ENCODE results near the gene DYTN. TPM values are rescaled to one million over a fixed set of nuclear protein-coding genes. Genes with fewer than 3 reads are reported as not detected.

The DYTN gene
- total RNA-seq, 2 donors from 2014 or later, result not detected

DNA sequence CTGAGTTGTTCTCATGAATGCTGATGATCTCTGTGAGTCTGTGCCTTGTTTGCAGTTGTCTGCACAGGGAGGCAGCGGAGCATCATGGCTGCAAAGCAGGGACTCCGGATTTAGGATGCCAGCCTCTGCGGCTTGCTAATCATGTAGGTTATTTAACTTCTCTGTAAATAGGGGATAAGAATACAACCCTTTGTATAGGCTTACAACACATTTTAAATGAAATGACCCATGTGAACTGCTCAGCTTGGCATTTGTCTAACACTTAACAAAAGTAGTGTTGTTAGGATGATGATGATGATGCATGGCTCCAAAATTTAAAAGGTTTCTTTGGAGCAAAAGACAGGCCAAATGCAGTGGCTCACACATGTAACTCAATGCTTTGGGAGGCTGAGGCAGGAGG is 19.4 kb downstream of the DYTN start:
- no peak overlapping the region for H3K27ac ChIP-seq
- no peaks in the 10 kb centered on the region for H3K9me3 ChIP-seq
- H3K27me3 ChIP-seq, result no peaks in the 10 kb centered on the region
- H3K36me3 ChIP-seq, result no peaks in the 10 kb centered on the region
- intact Hi-C loops (cut with DNase I), result loop anchor here (10.0 kb wide), 2 partner anchors 286 to 776 kb away; no protein-coding TSS in a partner anchor
- no peak overlapping the region for H3K4me3 ChIP-seq
- no peak for DNase-seq
- no peak overlapping the region for H3K9ac ChIP-seq (ENCODE audit: low read depth in 2 of 2, low read length in 2 of 2)
- TF ChIP-seq, protein P1, sequence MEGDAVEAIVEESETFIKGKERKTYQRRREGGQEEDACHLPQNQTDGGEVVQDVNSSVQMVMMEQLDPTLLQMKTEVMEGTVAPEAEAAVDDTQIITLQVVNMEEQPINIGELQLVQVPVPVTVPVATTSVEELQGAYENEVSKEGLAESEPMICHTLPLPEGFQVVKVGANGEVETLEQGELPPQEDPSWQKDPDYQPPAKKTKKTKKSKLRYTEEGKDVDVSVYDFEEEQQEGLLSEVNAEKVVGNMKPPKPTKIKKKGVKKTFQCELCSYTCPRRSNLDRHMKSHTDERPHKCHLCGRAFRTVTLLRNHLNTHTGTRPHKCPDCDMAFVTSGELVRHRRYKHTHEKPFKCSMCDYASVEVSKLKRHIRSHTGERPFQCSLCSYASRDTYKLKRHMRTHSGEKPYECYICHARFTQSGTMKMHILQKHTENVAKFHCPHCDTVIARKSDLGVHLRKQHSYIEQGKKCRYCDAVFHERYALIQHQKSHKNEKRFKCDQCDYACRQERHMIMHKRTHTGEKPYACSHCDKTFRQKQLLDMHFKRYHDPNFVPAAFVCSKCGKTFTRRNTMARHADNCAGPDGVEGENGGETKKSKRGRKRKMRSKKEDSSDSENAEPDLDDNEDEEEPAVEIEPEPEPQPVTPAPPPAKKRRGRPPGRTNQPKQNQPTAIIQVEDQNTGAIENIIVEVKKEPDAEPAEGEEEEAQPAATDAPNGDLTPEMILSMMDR (IDR thresholded peaks at IDR 0.05), result no peak
- no peaks in the 10 kb centered on the region for H3K4me1 ChIP-seq

DNA sequence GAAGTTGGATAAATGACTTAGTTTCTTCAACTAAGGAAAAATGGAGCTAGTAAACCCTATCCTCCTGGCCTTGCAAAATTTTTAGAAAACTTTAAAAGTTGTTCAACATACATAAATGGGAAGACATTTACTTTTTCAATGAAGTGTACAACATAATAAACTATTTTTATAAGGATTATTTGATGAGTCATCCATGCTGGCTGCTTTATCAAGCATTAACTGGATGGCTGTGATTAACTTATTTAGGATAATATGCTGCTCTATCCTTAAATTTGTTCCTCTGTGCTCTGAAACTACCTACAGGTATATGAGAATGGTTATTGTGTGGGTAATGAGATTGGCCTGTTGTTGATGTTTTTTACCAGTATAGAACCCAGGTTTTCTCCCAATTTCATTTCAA is 21.3 kb downstream of the DYTN start:
- Histone ChIP-seq H3K9me3 (no peaks in the 10 kb centered on the region), H3K4me1 (no peaks in the 10 kb centered on the region), H3K27me3 (no peaks in the 10 kb centered on the region), H3K36me3 (no peaks in the 10 kb centered on the region), H3K9ac (ENCODE audit: low read depth in 2 of 2, low read length in 2 of 2) (no peak overlapping the region), H3K27ac (no peak overlapping the region), H3K4me3 (no peak overlapping the region)
- TF ChIP-seq, protein P1 (IDR thresholded peaks at IDR 0.05), result no peak
- no peak for DNase-seq
- intact Hi-C loops (cut with DNase I), result loop anchor here (2.0 to 10.0 kb wide), 3 partner anchors 82 to 778 kb away; no protein-coding TSS in a partner anchor

DNA sequence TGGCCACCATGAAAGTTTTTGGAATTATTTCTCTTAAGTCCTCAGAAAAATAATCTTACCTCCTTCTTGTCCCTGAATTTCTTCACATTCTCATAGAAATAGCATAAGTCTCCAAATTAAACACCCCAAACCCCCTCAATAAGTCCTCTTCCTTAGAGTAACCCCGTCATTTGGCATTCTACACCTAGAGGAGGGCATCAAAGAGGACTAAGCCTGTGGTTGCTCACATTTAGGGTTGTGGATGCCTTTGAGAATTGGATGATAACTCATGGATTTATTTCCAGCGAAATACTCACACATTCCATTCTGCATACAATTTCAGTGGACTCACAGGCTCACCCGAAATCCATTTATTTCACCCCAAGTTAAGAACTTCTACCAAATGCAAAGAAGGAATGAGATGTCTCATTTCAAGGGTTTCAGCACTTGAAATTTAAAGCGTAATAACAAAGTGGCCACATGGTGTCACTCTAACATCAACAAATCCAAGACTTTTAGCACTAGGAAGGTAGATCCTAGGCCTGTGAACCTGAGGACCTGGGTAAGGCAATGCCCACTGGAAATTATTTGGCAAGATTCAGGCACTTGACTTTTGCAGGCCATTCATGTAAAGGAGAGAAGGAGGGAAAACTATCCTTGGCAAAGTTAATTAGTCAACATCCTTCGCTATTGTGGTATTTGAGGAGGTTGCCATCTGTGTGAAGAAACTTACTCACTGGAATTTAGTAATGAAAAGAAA is 24.6 kb downstream of the DYTN start:
- intact Hi-C loops (cut with DNase I), result loop anchor here (10.0 kb wide), 2 partner anchors 291 to 781 kb away; no protein-coding TSS in a partner anchor
- H3K27ac ChIP-seq, result no peak overlapping the region
- H3K36me3 ChIP-seq, result no peaks in the 10 kb centered on the region
- DNase-seq, result peak; percentile 29
- TF ChIP-seq, protein P1 (IDR thresholded peaks at IDR 0.05), result peak; percentile 43
- H3K4me1 ChIP-seq, result no peaks in the 10 kb centered on the region
- no peaks in the 10 kb centered on the region for H3K27me3 ChIP-seq
- no peak overlapping the region for H3K9ac ChIP-seq (ENCODE audit: low read depth in 2 of 2, low read length in 2 of 2)
- H3K9me3 ChIP-seq, result no peaks in the 10 kb centered on the region
- H3K4me3 ChIP-seq, result no peak overlapping the region

DNA sequence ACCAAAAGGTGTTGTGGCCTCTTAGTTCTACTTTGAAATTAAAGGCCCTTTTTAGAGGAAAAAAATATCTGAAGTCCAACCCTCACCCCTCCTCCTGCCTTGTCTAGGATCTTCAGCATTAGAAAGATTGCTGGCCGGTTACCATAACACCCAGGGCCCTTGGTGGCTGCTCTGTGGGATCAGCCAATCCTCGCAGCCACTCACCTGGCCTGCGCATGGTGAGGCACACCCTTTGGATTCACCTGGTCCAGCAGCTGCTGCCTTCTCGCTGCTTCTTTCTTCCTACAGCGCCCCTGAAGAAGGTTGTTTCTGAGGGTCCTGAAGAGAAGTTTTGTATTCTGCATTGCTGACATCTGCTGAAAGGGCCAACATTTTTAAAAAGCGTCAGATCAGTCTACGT is 25.2 kb downstream of the DYTN start:
- H3K27ac ChIP-seq, result no peak overlapping the region
- TF ChIP-seq, protein P1 (IDR thresholded peaks at IDR 0.05), result no peak
- H3K9me3 ChIP-seq, result no peaks in the 10 kb centered on the region
- H3K36me3 ChIP-seq, result no peaks in the 10 kb centered on the region
- H3K9ac ChIP-seq (ENCODE audit: low read depth in 2 of 2, low read length in 2 of 2), result no peak overlapping the region
- intact Hi-C loops (cut with DNase I), result loop anchor here (10.0 kb wide), 2 partner anchors 292 to 782 kb away; no protein-coding TSS in a partner anchor
- no peaks in the 10 kb centered on the region for H3K27me3 ChIP-seq
- no peaks in the 10 kb centered on the region for H3K4me1 ChIP-seq
- H3K4me3 ChIP-seq, result no peak overlapping the region
- DNase-seq, result no peak

- H3K9ac ChIP-seq (ENCODE audit: low read depth in 2 of 2, low read length in 2 of 2), result no peak overlapping the region
These were observed 29.2 kb downstream of the DYTN start for GRCh38 chr2:206688990-206689389.

More at GRCh38 chr2:206688990-206689389, 29.2 kb downstream of the DYTN start:
- no peak for DNase-seq
- TF ChIP-seq, protein P1 (IDR thresholded peaks at IDR 0.05), result no peak
- H3K27me3 ChIP-seq, result no peaks in the 10 kb centered on the region
- H3K4me3 ChIP-seq, result no peak overlapping the region
- no peaks in the 10 kb centered on the region for H3K9me3 ChIP-seq
- intact Hi-C loops (cut with DNase I), result no loop called here
- H3K27ac ChIP-seq, result no peak overlapping the region
- H3K36me3 ChIP-seq, result no peaks in the 10 kb centered on the region
- no peaks in the 10 kb centered on the region for H3K4me1 ChIP-seq
